Measurements from ENCODE around the gene RPL5.

Gene RPL5

DNA sequence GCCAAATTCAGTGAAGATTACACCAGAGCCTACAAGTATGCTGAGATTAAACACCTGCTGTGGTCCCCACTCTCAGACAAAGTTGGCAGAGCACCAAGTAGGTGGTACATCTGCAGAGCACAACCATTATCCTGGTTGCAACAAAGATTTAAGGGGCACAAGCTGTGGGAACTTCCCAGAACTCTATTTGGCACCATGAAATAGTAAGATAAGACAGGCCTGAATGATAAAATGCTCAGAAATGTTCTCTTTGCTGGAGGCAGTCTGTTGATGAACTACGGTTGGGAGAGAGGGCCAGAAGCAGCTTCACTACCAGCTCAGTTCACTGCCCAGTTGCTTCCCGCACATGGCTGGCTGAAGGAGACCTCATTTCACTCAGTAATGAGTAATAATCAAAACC is 19.9 kb downstream of the RPL5 start:
- FAIRE-seq (no peak), DNase-seq (ENCODE audit: insufficient read length, low spot score) (no peak)

DNA sequence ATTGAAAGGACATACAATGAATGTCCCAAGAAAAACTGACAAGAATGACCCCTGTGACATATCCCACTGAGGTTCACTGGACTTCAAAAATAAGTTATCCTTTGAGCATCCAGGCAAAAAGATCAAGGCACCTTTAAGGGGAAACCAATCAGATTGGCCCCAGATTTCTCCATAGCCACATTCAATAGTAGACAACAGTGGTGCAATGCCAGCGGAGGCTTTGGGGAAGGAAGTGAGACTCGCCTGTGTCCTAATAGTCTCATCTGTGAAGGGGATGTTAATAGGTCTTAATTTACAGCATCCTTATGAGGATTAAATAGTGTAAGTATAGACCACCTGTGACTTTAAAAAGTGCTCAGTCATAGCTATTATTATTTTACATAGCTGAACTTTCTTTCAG is 21.5 kb downstream of the RPL5 start:
- no peak for FAIRE-seq
- DNase-seq (ENCODE audit: insufficient read length, low spot score) = no peak

DNA sequence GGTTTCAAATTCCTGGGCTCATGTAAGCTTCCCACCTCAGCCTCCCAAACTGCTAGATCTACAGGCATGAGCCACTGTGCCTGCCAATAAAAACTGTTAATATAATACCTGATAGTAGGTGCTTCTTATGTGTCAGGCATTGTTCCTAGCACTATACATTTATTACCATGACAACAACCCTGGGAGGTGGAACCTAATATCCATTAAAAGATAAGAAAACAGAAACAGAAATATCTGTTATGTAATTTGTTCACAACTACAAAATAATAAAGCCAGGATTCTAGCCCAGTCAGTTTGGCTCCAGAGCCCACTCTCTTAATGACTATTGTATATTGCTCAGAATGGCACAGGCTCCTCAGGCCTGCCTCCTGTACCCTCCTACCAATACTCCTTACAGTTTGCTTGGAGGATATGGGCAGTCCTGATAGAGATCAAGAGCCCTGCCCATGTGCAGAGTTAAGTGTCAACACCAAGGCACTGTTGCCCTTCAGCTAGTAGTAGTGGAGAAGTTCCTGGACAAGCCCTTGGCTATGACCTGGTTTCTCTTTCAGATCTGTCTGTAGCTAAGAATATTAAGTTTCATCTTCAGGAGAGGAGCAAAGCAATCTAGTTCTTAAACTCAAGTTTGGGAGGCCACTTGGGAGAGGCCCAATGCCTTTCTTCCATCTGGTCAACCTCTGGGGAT is 22.4 kb downstream of the RPL5 start:
- DNase-seq (ENCODE audit: insufficient read length, low spot score) (no peak), FAIRE-seq (peak; percentile 8)

DNA sequence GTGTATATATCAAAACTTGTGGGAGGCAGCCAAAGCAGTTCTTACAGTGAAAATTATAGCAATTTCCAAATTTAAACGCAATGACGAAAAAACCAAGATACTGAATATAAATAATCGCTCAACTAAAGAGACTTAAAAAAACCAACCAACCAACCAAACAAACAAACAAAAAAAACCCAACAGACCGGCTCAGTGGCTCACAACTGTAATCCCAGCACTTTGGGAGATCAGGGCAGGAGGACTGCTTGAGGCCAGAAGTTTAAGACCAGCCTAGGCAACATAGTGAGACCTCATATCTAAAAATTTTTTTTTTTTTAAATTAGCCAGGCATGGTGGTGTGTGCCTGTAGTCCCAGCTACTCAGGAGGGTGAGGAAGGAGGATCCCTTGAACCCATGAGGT is 23.4 kb downstream of the RPL5 start:
- FAIRE-seq (no peak), DNase-seq (ENCODE audit: insufficient read length, low spot score) (no peak)

DNA sequence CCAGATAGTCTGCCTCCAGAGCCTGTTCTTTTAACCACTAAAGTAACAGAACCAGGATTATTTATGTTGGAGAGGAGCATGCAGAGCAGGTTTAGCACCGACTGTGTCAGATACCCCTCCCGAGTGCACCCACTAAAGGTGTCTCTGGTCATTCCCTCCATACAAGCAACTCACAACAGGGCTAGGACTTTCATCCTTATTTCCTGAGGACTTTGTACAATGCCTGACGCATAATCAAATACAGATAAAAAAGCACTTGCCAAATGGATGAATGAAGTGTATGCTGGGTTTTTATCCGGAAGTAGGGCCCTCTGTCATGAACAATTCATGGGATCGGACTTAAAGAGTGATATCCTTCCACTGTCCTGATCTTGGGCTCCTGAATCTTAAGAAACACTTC is 26.0 kb downstream of the RPL5 start:
- DNase-seq (ENCODE audit: insufficient read length, low spot score) (no peak), FAIRE-seq (no peak)

DNA sequence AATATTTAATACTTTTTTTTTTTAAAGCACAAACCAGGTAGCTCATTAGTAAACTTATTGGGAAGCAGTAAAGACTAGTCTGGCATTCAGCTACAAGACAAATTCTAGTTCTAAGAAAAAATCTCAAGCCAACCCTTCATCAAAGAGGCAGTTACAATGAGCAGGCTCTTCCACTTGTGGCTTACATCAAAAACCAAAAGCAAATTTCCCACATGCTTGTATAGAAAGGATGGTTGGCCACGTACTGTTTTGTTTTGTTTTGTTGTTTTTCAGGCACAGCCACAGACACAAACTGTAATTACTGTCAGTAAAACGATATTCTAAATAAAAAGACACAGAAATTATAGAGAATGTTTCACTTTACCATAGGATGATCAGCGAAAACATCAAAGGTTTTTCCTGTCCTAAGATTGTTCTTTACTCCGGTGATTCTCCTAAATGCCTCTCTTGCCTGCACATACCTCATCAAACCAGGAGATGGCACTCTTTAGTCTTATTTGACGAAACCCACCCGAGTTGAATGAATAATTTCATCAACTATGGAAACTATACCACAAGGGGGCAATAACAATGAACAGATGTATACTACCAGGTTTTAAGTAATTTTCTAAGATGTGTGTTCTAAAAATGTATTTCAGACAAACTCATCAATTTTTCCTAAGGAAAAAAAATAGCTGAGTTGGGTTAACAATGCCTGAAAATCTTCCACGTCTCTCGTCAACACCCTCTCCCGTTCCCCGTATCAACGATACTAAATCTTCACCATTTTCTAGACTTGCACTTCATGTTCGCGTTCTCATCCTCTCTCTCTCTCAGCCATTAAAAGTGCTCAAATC is 26.9 kb downstream of the RPL5 start:
- FAIRE-seq (peak; percentile 98), DNase-seq (ENCODE audit: insufficient read length, low spot score) (peak; percentile 36)

DNA sequence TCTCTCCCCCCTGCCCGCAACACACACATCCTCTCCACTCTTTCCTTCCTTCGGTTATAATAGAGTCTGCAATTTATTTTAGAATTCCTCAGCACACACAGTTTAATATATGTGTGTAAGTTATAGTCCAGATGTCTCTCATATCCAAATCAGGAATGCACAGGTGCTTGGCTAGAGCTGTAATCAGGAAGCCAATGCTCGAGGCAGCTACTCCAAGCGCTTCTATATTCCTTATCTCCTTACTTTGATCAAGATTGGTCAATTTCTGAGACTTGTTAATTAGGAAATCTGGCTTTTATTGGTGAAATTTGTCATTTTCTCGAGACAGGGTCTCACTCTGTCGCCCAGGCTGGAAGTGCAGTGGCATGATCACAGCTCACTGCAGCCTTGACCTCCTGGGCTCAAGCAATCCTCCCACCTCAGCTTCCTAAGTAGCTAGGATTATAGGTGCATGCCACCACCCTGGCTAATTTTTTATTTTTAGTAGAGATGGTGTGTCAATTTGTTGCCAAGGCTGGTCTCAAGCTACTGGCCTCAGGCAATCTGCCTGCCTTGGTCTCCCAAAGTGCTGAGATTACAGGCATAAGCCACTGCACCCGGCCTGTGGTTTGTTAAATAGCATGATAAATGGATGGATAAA is 27.7 kb downstream of the RPL5 start:
- DNase-seq (ENCODE audit: insufficient read length, low spot score) (no peak), FAIRE-seq (no peak)

DNA sequence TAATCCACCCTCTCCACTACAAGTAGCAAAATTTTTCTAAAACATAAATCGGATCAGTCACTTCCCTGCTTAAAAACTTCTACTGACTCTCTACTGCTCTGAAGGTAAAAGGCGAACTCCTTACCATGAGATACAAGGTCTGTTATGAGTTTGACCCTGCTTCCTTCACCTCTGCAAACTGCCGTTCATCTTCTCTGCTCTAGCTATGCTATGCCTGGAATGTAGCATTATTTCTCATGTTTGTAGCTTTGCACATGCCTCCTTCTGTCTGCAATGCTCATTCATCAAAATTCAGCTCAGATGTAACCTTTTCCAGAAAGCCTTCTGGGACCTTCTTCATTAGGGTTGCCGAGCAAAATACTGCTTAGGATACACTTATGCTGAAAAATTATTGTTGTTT is 30.8 kb downstream of the RPL5 start:
- DNase-seq (ENCODE audit: insufficient read length, low spot score) (no peak), FAIRE-seq (no peak)

DNA sequence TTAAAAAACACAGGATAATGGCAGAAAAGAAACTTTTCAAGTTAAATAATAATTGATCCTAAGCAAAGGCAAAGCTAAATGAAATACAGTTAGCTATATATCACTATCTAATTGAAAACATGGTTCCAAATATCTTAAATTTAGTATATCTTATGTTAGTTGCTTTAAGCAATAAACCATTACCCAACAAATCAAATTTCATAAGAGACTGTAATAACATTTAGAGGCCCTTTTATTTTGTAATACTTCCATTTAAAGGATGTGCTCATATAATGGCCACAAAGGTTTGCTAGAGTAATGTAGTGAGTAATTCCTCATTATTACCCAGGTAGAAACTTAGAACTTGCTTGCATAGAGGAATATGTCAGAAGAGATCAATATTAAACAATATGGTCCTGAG is 32.3 kb downstream of the RPL5 start:
- DNase-seq (ENCODE audit: insufficient read length, low spot score) (no peak), FAIRE-seq (no peak)

DNA sequence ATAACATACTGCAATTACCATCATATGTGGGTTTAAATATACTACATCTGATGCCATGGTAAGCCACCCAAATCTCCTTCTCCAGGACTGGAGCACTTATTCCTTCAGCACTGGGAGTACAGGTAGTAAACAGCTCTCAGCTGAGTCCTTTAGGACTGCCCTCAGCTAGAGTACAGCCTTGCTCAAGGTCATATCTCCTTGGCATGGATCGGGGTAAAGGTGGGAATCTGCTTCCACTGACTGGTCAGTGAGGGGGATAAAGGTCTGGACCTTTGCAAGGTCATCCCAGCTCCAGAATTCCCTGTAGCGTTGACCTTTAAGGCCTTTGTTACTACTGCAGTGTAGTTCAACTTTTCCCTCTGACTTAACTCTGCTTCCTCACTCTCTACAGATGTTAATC is 38.8 kb downstream of the RPL5 start:
- DNase-seq (ENCODE audit: insufficient read length, low spot score) (no peak), FAIRE-seq (no peak)

DNA sequence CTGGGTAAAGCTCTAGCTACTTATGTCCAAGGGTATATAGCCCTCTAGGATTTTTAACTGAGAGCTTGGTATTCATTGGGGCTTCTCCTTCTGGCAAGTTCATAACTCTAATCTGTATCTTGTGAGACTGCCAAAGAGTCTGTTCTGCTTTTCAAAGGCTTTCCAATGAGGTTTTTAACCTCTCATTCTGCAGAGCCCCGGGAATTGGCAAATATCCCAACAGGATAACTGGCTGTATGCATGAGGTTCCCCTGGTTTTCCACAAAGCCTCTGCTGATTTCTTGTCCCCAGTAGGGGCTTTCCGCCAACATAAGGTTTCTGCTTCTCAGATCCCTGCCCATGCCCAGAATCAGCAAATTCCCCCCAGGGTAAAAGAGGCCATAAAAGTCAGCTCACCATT is 40.9 kb downstream of the RPL5 start:
- DNase-seq (ENCODE audit: insufficient read length, low spot score) (no peak), FAIRE-seq (no peak)

DNA sequence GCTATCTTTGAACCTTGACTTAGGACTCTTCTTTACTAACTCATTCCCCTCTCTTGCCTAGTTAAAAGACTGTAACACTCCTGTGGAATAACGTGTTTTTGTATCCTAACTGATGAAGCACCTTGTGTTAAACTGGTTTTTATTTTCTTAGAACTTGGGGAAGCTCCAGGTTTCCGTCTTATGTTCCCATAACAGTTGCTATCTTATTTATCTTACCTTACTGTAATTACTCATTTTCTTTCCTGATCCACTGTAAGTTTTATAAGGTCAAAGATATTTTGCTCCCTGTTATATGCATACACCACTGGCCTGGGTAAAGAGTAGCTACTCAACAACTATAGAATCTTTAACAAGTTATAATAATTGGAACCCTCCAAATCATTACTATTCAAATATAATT is 43.1 kb downstream of the RPL5 start:
- FAIRE-seq (no peak), DNase-seq (ENCODE audit: insufficient read length, low spot score) (no peak)

DNA sequence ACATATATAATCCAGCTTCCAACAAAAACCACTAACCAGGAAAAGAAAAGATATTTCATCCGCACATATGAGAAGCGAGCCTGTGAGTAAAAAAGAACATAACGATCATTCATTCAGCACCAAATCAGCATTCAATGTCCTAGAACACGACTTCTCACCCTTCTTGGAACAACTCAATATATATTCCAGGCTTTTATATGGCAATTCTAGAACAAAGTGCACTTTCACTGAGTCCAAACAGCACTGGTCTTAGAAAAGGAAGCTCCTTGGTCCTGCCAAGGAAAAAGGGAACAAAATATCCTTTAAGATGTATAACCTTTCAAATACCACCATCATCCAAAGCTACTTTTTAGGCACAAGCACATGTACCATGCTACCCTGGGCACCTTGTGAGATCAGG is 44.5 kb downstream of the RPL5 start:
- FAIRE-seq (no peak), DNase-seq (ENCODE audit: insufficient read length, low spot score) (no peak)

DNA sequence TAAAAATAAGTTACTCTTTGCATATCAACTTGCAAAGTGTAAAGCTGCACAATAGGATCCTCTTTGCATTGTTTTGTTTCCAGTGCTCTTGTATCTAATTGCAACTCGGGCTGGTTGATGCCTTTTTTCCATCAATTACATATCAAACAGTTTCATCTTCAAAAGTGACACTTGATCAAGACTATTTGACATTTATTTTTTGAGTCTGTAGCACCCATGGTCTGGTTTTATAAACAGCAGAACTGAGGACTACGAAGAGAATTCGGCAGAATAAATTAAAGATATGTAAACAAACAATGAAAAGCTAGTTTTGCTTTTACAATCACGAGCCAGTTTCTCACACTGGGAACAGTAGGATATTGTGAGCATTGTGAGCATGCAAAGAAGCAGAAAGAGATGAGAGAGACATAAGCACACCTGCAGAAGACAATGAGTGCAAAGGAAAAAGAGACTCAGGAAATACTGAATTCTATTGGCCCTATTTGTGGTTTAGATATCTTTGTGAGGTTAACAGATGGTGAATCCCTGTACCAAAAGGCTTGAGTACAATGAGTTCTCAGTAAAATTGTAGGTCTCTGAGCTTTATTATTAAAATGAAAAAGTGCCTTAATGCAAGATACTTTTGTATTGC is 45.4 kb downstream of the RPL5 start:
- no peak for DNase-seq (ENCODE audit: insufficient read length, low spot score)
- peak; percentile 64 for FAIRE-seq

DNA sequence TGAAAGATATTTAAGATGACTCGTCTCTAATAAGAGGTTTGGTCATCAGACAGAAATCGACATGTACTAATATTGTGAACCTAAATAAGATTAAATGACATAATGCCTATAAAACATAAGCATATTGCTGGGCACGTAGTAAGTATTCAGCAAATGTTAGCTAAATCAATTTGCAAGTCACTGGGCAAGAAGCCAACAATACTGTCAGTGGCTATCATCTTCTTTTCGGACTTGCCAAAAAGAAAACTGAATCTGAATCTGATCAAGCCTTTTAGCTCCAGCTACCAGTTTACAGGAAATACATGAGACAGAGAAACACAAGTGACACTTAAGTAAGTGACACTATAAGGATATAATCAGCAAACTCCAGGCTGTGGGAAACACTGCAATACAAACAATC is 46.0 kb downstream of the RPL5 start:
- FAIRE-seq (peak; percentile 70), DNase-seq (ENCODE audit: insufficient read length, low spot score) (no peak)

DNA sequence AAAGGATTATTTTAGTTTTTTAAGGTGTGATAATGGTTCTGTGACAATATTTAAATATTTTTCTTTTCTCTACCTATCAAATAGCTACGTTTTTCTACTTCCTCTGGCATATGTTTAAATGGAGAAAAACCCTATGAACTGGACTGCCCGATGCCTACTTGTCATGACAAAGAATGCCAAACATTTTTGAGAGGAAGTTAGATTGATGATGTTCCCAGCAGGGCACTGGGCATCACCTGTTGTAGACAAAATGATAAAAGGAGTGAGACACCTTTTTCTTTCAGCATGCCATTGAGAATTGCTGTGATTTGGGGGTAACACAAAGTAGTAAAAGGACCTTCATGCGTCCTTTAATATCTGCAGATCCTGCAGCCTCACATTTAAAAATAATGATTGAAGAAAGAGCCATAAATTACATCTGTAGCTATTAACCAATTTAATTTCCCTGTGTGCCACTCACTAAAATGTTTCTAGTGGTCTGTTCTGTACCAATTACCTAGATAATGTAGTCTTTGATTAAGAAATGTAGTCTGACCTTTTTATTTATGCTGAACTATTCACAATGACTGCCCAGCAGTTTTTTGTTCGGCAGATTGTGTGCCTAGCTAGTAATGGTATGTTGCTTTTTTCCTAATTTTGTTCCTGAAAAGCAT is 47.6 kb downstream of the RPL5 start:
- FAIRE-seq (peak; percentile 62), DNase-seq (ENCODE audit: insufficient read length, low spot score) (no peak)

DNA sequence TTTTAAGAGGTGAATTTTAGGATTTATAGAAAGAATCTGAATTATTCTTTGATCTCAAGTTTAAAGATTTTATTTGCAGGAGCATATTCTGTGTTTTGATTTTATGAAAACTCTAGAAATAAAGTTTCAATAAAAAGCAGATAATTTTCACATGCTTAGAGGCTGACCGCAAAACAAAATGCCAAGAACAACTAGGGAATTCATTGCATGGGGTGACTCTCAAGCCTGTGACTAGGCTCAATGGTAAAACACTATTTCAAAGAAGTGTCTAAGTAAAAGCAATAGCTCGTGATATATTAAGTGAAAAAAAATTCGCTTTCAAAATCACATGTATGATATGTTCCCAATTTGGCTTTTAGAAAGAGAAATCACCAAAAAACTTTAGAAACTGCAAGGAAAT is 49.6 kb downstream of the RPL5 start:
- no peak for FAIRE-seq

DNA sequence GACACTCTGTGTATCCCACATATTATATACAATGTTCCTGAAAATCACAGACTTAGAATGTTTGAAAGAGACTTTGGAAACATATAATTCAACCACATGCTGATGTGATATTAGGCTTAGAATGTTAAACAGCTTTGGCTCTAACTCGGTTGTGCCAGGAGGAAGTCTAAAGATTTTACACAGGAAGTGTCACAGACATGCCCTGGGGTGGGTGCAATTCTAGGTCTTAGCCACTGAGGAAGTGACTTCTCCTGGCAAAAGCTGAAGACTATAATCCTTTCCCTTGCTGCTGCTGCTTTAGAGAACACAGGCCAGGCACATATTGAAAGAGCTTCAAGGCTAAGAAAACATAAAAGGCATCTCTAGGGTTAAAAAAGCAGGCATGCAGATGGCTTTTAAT is 51.0 kb downstream of the RPL5 start:
- DNase-seq (ENCODE audit: insufficient read length, low spot score) (no peak), FAIRE-seq (peak; percentile 92)

More for the DNA sequence above, 49.6 kb downstream of the RPL5 start:
- DNase-seq (ENCODE audit: insufficient read length, low spot score) = no peak

DNA sequence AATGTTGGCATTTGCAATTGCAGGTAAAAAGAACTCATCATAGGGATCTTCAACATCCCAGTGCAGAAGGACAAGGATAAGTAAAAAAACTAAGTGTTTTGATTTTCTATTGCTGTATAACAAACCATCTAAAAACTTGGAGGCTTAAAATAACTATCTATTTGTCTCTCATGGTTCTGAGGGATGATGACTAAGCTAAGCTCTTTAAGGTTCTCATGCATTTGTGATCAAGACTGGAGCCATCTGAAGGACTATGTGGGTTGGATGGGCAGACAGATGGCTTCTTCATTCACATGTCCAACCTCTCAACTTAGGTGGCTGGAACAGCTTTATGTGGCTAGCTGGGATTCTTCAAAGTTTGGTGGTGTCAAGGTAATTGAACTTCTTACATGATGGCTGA is 51.5 kb downstream of the RPL5 start:
- FAIRE-seq (no peak), DNase-seq (ENCODE audit: insufficient read length, low spot score) (no peak)

DNA sequence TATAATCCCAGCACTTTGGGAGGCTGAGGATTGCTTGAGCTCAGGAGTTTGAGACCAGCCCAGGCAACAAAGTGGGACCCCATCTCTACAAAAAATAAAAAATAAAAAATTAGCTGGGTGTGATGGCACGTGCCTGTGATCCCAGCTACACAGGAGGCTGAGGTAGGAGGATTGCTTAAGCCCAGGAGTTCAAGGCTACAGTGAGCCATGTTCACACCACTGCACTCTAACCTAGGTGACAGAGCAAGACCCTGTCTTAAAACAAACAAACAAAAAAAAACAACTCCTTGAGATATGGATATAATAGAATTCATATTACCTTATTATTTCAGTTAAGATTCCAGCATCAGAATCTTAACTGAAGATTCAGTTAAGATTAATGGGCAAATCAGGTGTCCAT is 52.4 kb downstream of the RPL5 start:
- FAIRE-seq = no peak
- DNase-seq (ENCODE audit: insufficient read length, low spot score) = no peak

DNA sequence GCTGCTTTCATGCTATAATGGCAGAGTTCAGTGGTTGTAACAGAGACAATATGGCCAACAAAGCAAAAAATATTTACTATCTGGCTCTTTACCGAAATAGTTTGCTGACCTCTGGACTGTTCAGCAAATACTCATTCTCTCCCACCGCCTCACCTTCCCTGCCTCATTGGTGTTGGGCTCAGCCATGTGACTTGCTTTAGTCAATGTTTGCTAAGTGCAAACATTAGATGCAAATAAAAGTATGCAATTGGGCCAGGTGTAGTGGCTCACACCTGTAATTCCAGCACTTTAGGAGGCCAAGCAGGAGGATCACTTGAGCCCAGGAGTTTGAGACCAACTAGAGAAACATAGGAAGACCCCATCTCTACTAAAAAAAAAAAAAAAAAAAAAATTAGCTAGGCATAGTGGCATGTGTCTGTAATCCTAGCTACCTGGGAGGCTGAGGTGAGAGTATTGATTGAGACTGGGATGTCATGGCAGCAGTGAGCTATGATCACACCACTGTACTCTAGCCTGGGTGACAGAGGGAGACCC is 55.1 kb downstream of the RPL5 start:
- DNase-seq (ENCODE audit: insufficient read length, low spot score) = no peak

More for the DNA sequence above, 55.1 kb downstream of the RPL5 start:
- FAIRE-seq = peak; percentile 64

Measured in GM19239 (cell line).